T-helper 2 cell treated with Interferon-gamma antibody and Interleukin-4, amounts not matched to agents 100 ng/mL and 5 ng/mL, for 36 hours (primary cell): ENCODE results near the gene RAPGEF6. TPM values are rescaled to one million over a fixed set of nuclear protein-coding genes. Genes with fewer than 3 reads are reported as not detected.
"Not testable (repeated sequence)": the region's sequence is repeated elsewhere in the genome, so short reads cannot be mapped to it uniquely, and the experiment has no call there.

Source experiments
- intact Hi-C: fragments of 100-400 bp; cut with micrococcal nuclease; formaldehyde crosslinking; loops from one replicate; pipeline ENCODE4 v1.15.1; 2023
- total RNA-seq: library from RNA; stranded (reverse); gene quantifications from 2 replicates; pipeline ENCODE4 v1.2.3, GENCODE V29; 2022

RAPGEF6 gene
- total RNA-seq: 41.6 and 42.6 TPM in 2 replicates

GRCh38 chr5:131634996-131635683, at the start of gene RAPGEF6:
TSS of gene RAPGEF6 (minus strand) at chr5:131635229. CDS start at chr5:131635030, 199 bp downstream.
- intact Hi-C loops: loop anchor here (1.0 to 10.0 kb wide), 15 partner anchors 37 to 860 kb away; partner anchors contain the start of genes FNIP1, IRF1 and LYRM7

- intact Hi-C loops: no loop called here
Measured at GRCh38 chr5:131684595-131684994, 49.6 kb upstream of the RAPGEF6 start.

GRCh38 chr5:131684051-131684450, 49.0 kb upstream of the RAPGEF6 start:
- intact Hi-C loops: no loop called here

- intact Hi-C loops: no loop called here
Measured at GRCh38 chr5:131682826-131683225, 47.8 kb upstream of the RAPGEF6 start.

- intact Hi-C loops: no loop called here
Measured at GRCh38 chr5:131682175-131682574, 47.1 kb upstream of the RAPGEF6 start.

GRCh38 chr5:131679911-131680310, 44.9 kb upstream of the RAPGEF6 start:
- intact Hi-C loops: no loop called here

GRCh38 chr5:131678273-131678672, 43.2 kb upstream of the RAPGEF6 start:
- intact Hi-C loops: not testable (repeated sequence)

- intact Hi-C loops: no loop called here
Measured at GRCh38 chr5:131677115-131677514, 42.1 kb upstream of the RAPGEF6 start.

GRCh38 chr5:131672776-131673175, 37.7 kb upstream of the RAPGEF6 start:
- intact Hi-C loops: loop anchor here (5.0 kb wide), 1 partner anchor 35 kb away; the partner anchor contains the start of gene RAPGEF6

- intact Hi-C loops: loop anchor here (5.0 kb wide), 1 partner anchor 35 kb away; the partner anchor contains the start of gene RAPGEF6
Measured at GRCh38 chr5:131671994-131672655, 37.1 kb upstream of the RAPGEF6 start.

GRCh38 chr5:131671409-131671808, 36.4 kb upstream of the RAPGEF6 start:
- intact Hi-C loops: loop anchor here (5.0 kb wide), 1 partner anchor 34 kb away; the partner anchor contains the start of gene RAPGEF6

- intact Hi-C loops: no loop called here
Measured at GRCh38 chr5:131664929-131665328, 29.9 kb upstream of the RAPGEF6 start.

GRCh38 chr5:131661933-131662332, 26.9 kb upstream of the RAPGEF6 start:
- intact Hi-C loops: no loop called here

- intact Hi-C loops: no loop called here
Measured at GRCh38 chr5:131659841-131660240, 24.8 kb upstream of the RAPGEF6 start.

GRCh38 chr5:131659290-131659689, 24.3 kb upstream of the RAPGEF6 start:
- intact Hi-C loops: no loop called here

GRCh38 chr5:131654776-131655175, 19.7 kb upstream of the RAPGEF6 start:
- intact Hi-C loops: no loop called here

- intact Hi-C loops: no loop called here
Measured at GRCh38 chr5:131654309-131654708, 19.3 kb upstream of the RAPGEF6 start.

GRCh38 chr5:131649161-131649560, 14.1 kb upstream of the RAPGEF6 start:
- intact Hi-C loops: no loop called here

GRCh38 chr5:131647048-131647769, 12.2 kb upstream of the RAPGEF6 start:
- intact Hi-C loops: no loop called here

GRCh38 chr5:131644822-131645221, 9.8 kb upstream of the RAPGEF6 start:
- intact Hi-C loops: no loop called here

GRCh38 chr5:131644370-131644769, 9.3 kb upstream of the RAPGEF6 start:
- intact Hi-C loops: no loop called here

- intact Hi-C loops: no loop called here
Measured at GRCh38 chr5:131641494-131641893, 6.5 kb upstream of the RAPGEF6 start.
